H1 (cell line): ENCODE results near the gene MMS19. TPM values are rescaled to one million over a fixed set of nuclear protein-coding genes. Genes with fewer than 3 reads are reported as not detected.

ENCODE experiments used
- CTCF ChIA-PET: fragments of 300-600 bp; sonication (Branson Sonifier 250); formaldehyde crosslinking; loops from one replicate; lab custom pipeline; 2021; ENCODE audit not compliant: partially characterized antibody; lab: Charles Lee
- POLR2A ChIA-PET: fragments of 300-600 bp; sonication (Branson Sonifier 250); formaldehyde crosslinking; loops from one replicate; lab custom pipeline; 2021; ENCODE audit warnings: inconsistent platforms; ENCODE audit not compliant: partially characterized antibody; lab: Charles Lee
- DNase-seq, 2 experiments: peaks; one replicate each; pipeline versions ENCODE4 v3.0.0 to v3.0.0-alpha.2; 2010 to 2022; ENCODE audit warnings: low spot score in 2 of 2, low read depth in 1 of 2, mixed read lengths in 1 of 2
- FAIRE-seq: peaks from 2 replicates; lab custom pipeline; 2011; peaks lifted over from hg19 to GRCh38; lab: Jason Lieb, UNC
- H2AFZ ChIP-seq: 2 replicates; pipeline ENCODE4 v1.8.1; 2012; ENCODE audit warnings: low read length, inconsistent platforms
- H2AK5ac ChIP-seq: 2 replicates; pipeline ENCODE4 v1.6.1; 2013; ENCODE audit warnings: low read depth, low read length
- H2BK120ac ChIP-seq: replicated peaks from 2 replicates; pipeline ENCODE3; 2013; ENCODE audit warnings: low read depth, low read length, inconsistent platforms
- H2BK12ac ChIP-seq: 2 replicates; pipeline ENCODE4 v1.6.1; 2013; ENCODE audit warnings: low read depth, low read length
- H2BK15ac ChIP-seq: 2 replicates; pipeline ENCODE4 v1.6.1; 2013; ENCODE audit warnings: low read length
- H2BK20ac ChIP-seq: 2 replicates; pipeline ENCODE4 v1.6.1; 2013; ENCODE audit warnings: low read length
- H2BK5ac ChIP-seq: 2 replicates; pipeline ENCODE4 v1.6.1; 2013; ENCODE audit warnings: low read depth, low read length
- H3K14ac ChIP-seq: 2 replicates; pipeline ENCODE4 v1.6.1; 2013; ENCODE audit warnings: inconsistent platforms; ENCODE audit not compliant: insufficient read length
- H3K18ac ChIP-seq: 2 replicates; pipeline ENCODE4 v1.6.1; 2013; ENCODE audit warnings: low read length; ENCODE audit errors: extremely low read depth
- H3K23ac ChIP-seq: 2 replicates; pipeline ENCODE4 v1.6.1; 2013; ENCODE audit warnings: inconsistent platforms; ENCODE audit not compliant: insufficient read length
- H3K23me2 ChIP-seq: 2 replicates; pipeline ENCODE4 v1.6.1; 2013; ENCODE audit warnings: low read depth, low read length
- H3K27ac ChIP-seq: 2 replicates; pipeline ENCODE4 v1.6.1; 2011; ENCODE audit warnings: low read depth, low read length, inconsistent platforms
- H3K27me3 ChIP-seq, 4 experiments: replicated peaks in 1 of 4; 1 replicate in 1 of 4; 2 replicates in 3 of 4; pipeline versions ENCODE4 v1.6.1 to v1.8.1; 2011 to 2013; ENCODE audit warnings: low read length in 3 of 4, mild to moderate bottlenecking in 3 of 4, inconsistent platforms in 2 of 4, mixed read lengths in 2 of 4, moderate library complexity in 1 of 4; ENCODE audit not compliant: control insufficient read depth in 3 of 4, insufficient read depth in 3 of 4; ENCODE audit errors: extremely low read depth in 1 of 4
- H3K36me3 ChIP-seq, 4 experiments: 2 replicates each; pipeline versions ENCODE4 v1.6.1 to v1.8.1; 2011 to 2013; ENCODE audit warnings: mild to moderate bottlenecking in 4 of 4, low read length in 3 of 4, moderate library complexity in 2 of 4, control low read depth in 1 of 4, inconsistent platforms in 1 of 4; ENCODE audit not compliant: insufficient read depth in 4 of 4, control insufficient read depth in 2 of 4
- H3K4ac ChIP-seq: replicated peaks from 2 replicates; pipeline ENCODE3; 2013; ENCODE audit warnings: low read length, low read depth, mixed read lengths, inconsistent platforms; ENCODE audit not compliant: insufficient read length
- H3K4me1 ChIP-seq, 4 experiments: replicated peaks in 1 of 4; 1 replicate in 1 of 4; 2 replicates in 3 of 4; pipeline versions ENCODE4 v1.6.1 to v1.8.1; 2011 to 2013; ENCODE audit warnings: low read length in 3 of 4, inconsistent platforms in 2 of 4, mixed read lengths in 1 of 4; ENCODE audit not compliant: insufficient read depth in 4 of 4, control insufficient read depth in 3 of 4
- H3K4me2 ChIP-seq, 2 experiments: 2 replicates each; pipeline versions ENCODE4 v1.6.1 to v1.8.1; 2011 to 2013; ENCODE audit warnings: low read depth in 2 of 2, low read length in 2 of 2, control low read depth in 1 of 2, inconsistent platforms in 1 of 2, mild to moderate bottlenecking in 1 of 2; ENCODE audit not compliant: insufficient read depth in 1 of 2
- H3K4me3 ChIP-seq, 4 experiments: fragments of 200-600, 300-600 bp in 1 of 4; sonication (generic), shearing (Covaris generic), sonication (Bioruptor Twin) in 1 of 4; 2 replicates each; pipeline versions ENCODE4 v1.5.1 to v1.8.1; 2011 to 2016; ENCODE audit warnings: low read length in 4 of 4, low read depth in 3 of 4, control low read depth in 2 of 4, inconsistent platforms in 2 of 4, mild to moderate bottlenecking in 2 of 4, mixed read lengths in 1 of 4, moderate library complexity in 1 of 4; ENCODE audit not compliant: insufficient read depth in 2 of 4; ENCODE audit errors: extremely low read depth in 1 of 4
- H3K56ac ChIP-seq: replicated peaks from 2 replicates; pipeline ENCODE3; 2013; ENCODE audit warnings: low read depth, mild to moderate bottlenecking, mixed read lengths, low read length, inconsistent platforms; ENCODE audit not compliant: insufficient read length
- H3K79me1 ChIP-seq: 2 replicates; pipeline ENCODE4 v1.6.1; 2013; ENCODE audit warnings: low read depth, low read length, control low read depth
- H3K79me2 ChIP-seq, 2 experiments: 2 replicates each; pipeline versions ENCODE4 v1.6.1 to v1.8.1; 2012 to 2013; ENCODE audit warnings: low read length in 2 of 2, mild to moderate bottlenecking in 2 of 2, inconsistent platforms in 1 of 2; ENCODE audit not compliant: insufficient read depth in 2 of 2, control insufficient read depth in 1 of 2
- H3K9ac ChIP-seq, 4 experiments: replicated peaks in 1 of 4; 1 replicate in 1 of 4; 2 replicates in 3 of 4; pipeline versions ENCODE4 v1.6.1 to v1.8.1; 2011 to 2013; ENCODE audit warnings: low read depth in 3 of 4, low read length in 3 of 4, control low read depth in 2 of 4, mild to moderate bottlenecking in 2 of 4, moderate library complexity in 2 of 4, inconsistent platforms in 1 of 4; ENCODE audit errors: extremely low read depth in 1 of 4
- H3K9me3 ChIP-seq, 2 experiments: 2 replicates each; pipeline versions ENCODE4 v1.6.1 to v1.8.1; 2012 to 2013; ENCODE audit warnings: mild to moderate bottlenecking in 2 of 2, moderate library complexity in 2 of 2, control low read depth in 1 of 2, inconsistent platforms in 1 of 2, low read depth in 1 of 2, low read length in 1 of 2, mixed read lengths in 1 of 2; ENCODE audit not compliant: insufficient read depth in 2 of 2
- H4K20me1 ChIP-seq, 2 experiments: replicated peaks in 1 of 2; 2 replicates each; pipeline versions ENCODE3 to v1.8.1; 2011 to 2013; ENCODE audit warnings: inconsistent platforms in 2 of 2, low read length in 2 of 2, mild to moderate bottlenecking in 1 of 2; ENCODE audit not compliant: insufficient read depth in 2 of 2, control insufficient read depth in 1 of 2
- H4K5ac ChIP-seq: 2 replicates; pipeline ENCODE4 v1.6.1; 2013; ENCODE audit warnings: low read length, low read depth, mixed read lengths, inconsistent platforms; ENCODE audit not compliant: insufficient read length
- H4K8ac ChIP-seq: 2 replicates; pipeline ENCODE4 v1.8.0; 2013; ENCODE audit warnings: mild to moderate bottlenecking, moderate library complexity, low read length, inconsistent platforms; ENCODE audit not compliant: insufficient read depth; ENCODE audit errors: extremely low read depth
- H4K91ac ChIP-seq: replicated peaks from 2 replicates; pipeline ENCODE3; 2013; ENCODE audit warnings: low read length, mixed read lengths, inconsistent platforms; ENCODE audit not compliant: insufficient read length
- ASH2L ChIP-seq: fragments of 200-600, 300-600 bp; sonication (generic); IDR thresholded peaks from one replicate; pipeline ENCODE4 v1.7.1; 2017; ENCODE audit warnings: low read length
- CREB1 ChIP-seq: IDR thresholded peaks from 2 replicates; pipeline ENCODE4 v1.6.1; 2012; ENCODE audit warnings: inconsistent platforms
- GABPA ChIP-seq: IDR thresholded peaks from 2 replicates; pipeline ENCODE4 v1.6.1; 2011; ENCODE audit warnings: mild to moderate bottlenecking, low read length, moderate library complexity, borderline replicate concordance; ENCODE audit not compliant: insufficient read depth
- GTF2F1 ChIP-seq: IDR thresholded peaks from 2 replicates; pipeline ENCODE4 v1.6.1; 2012; ENCODE audit warnings: low read depth, low read length, improper control_type of control experiment, borderline replicate concordance
- POLR2AphosphoS5 ChIP-seq: IDR thresholded peaks from 2 replicates; pipeline ENCODE4 v1.6.1; 2011; ENCODE audit warnings: low read depth, low read length
- RAD21 ChIP-seq, 2 experiments: IDR thresholded peaks in 1 of 2; conservative IDR thresholded peaks in 1 of 2; 2 replicates each; pipeline ENCODE4 v1.6.1; 2011; ENCODE audit warnings: low read depth in 2 of 2, low read length in 2 of 2, improper control_type of control experiment in 1 of 2, inconsistent platforms in 1 of 2, mild to moderate bottlenecking in 1 of 2, moderate library complexity in 1 of 2
- SIX5 ChIP-seq: IDR thresholded peaks from 2 replicates; pipeline ENCODE4 v1.6.1; 2011; ENCODE audit warnings: mild to moderate bottlenecking, low read depth, low read length
- SP1 ChIP-seq: IDR thresholded peaks from 2 replicates; pipeline ENCODE4 v1.6.1; 2011; ENCODE audit warnings: low read depth, low read length
- SRF ChIP-seq: IDR thresholded peaks from 2 replicates; pipeline ENCODE4 v1.6.1; 2011; ENCODE audit warnings: mild to moderate bottlenecking, low read depth, low read length, moderate library complexity
- SUZ12 ChIP-seq: fragments of 200-600 bp; sonication (generic); IDR thresholded peaks from 2 replicates; pipeline ENCODE4 v1.6.1; 2012; ENCODE audit warnings: mild to moderate bottlenecking, inconsistent platforms, low read length, moderate library complexity, mixed read lengths
- WGBS, 2 experiments: shearing (Covaris generic) in 1 of 2; methylation state at CpG; one replicate each; pipeline versions ENCODE4 v1.1.6 to v1.1.7; 2013 to 2015; ENCODE audit warnings: low lambda C conversion rate in 2 of 2, mixed read lengths in 2 of 2, inconsistent platforms in 1 of 2, low coverage in 1 of 2, missing lambda C conversion rate in 1 of 2; ENCODE audit not compliant: insufficient replicate concordance in 2 of 2, insufficient coverage in 1 of 2, insufficient read length in 1 of 2; ENCODE audit errors: extremely low coverage in 1 of 2, missing lambda C conversion rate in 1 of 2; 5-methylcytosine and 5-hydroxymethylcytosine counted together
- polyA plus RNA-seq, 7 experiments: library from polyadenylated mRNA; depleted of rRNA in 3 of 7; stranded (reverse) in 5 of 7; unstranded in 2 of 7; fragments of >200 nt in 5 of 7; fragments of 200-250 nt in 2 of 7; gene quantifications; 1 replicate in 5 of 7; 2 replicates in 1 of 7; 4 replicates in 1 of 7; pipeline versions ENCODE4 v1.2.1 to v1.2.3, GENCODE V29; 2011 to 2013; ENCODE audit warnings: missing spikeins in 2 of 7, mixed read lengths in 2 of 7
- total RNA-seq: library from RNA; stranded (reverse); fragmentation: NEBNext Ultra II Directional; extraction: Animal tissue kit (Norgen Biotek cat#: 25700); gene quantifications from 2 replicates; pipeline ENCODE4 v1.2.1, GENCODE V29; 2021
- TF ChIP-seq, protein P1 (sequence below), 3 experiments: IDR thresholded peaks; 1 replicate in 2 of 3; 2 replicates in 1 of 3; pipeline versions ENCODE4 v1.5.1 to v1.6.1; 2011; ENCODE audit warnings: low read length in 3 of 3, mild to moderate bottlenecking in 3 of 3, inconsistent platforms in 2 of 3, low read depth in 1 of 3, moderate library complexity in 1 of 3; ENCODE audit not compliant: insufficient read depth in 1 of 3; ENCODE audit errors: control extremely low read depth in 1 of 3

The MMS19 gene
- total and polyA plus RNA-seq, 2 of the 8 experiments (the other 6 are each of a cell fraction or from before 2014, with no cell fraction given): 130 to 221 TPM

DNA sequence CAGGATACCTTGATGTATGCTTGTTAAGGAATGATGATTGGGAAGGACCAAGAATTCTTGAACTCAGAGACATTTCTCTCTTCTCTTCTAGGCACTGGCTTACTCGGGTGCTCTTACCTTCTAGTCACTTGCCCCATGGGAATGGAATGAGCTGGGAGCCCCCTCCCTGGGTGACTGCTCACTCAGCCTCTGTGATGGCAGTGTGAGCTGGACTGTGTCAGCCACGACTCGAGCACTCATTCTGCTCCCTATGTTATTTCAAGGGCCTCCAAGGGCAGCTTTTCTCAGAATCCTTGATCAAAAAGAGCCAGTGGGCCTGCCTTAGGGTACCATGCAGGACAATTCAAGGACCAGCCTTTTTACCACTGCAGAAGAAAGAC is 41.5 kb downstream of the MMS19 start:
- H2AK5ac ChIP-seq: no peak overlapping the region
- no peak overlapping the region for H2BK15ac ChIP-seq
- H3K27me3 ChIP-seq: no peaks in the 10 kb centered on the region
- H3K9ac ChIP-seq: no peak overlapping the region
- no peak overlapping the region for H4K5ac ChIP-seq
- no peak overlapping the region for H2BK5ac ChIP-seq
- H3K9me3 ChIP-seq: peaks cover 0 to 2% of the 10 kb centered on the region in 2 experiments; a peak in 1 of 4 replicates
- H4K20me1 ChIP-seq: peaks cover 0 to 19% of the 10 kb centered on the region in 2 experiments
- no peak for FAIRE-seq
- no peak overlapping the region for H3K56ac ChIP-seq
- H3K23ac ChIP-seq: no peak overlapping the region
- H4K8ac ChIP-seq: no peak overlapping the region
- DNase-seq: no peak
- H3K79me2 ChIP-seq: no peaks in the 10 kb centered on the region
- WGBS, 2 experiments: 83% methylated on average over 3 of the region's 3 CpGs; no CpG with 5 or more reads in 1 of the 2 experiments
- no peak overlapping the region for H3K18ac ChIP-seq
- no peak overlapping the region for H3K4me2 ChIP-seq
- no peak overlapping the region for H3K4me3 ChIP-seq
- no peak overlapping the region for H2BK120ac ChIP-seq
- no peak overlapping the region for H2BK20ac ChIP-seq
- no peak overlapping the region for H3K4ac ChIP-seq
- no peak overlapping the region for H2BK12ac ChIP-seq
- H3K14ac ChIP-seq: no peak overlapping the region
- H3K4me1 ChIP-seq: no peaks in the 10 kb centered on the region
- H2AFZ ChIP-seq: no peak overlapping the region
- H4K91ac ChIP-seq: no peak overlapping the region
- H3K36me3 ChIP-seq: peaks cover 30 to 90% (median 67%) of the 10 kb centered on the region in 4 experiments
- H3K23me2 ChIP-seq: no peaks in the 10 kb centered on the region
- ChIA-PET POLR2A (interaction anchor here (0.7 to 13.1 kb wide), 13 partner anchors 9 to 95 kb away, joined by 3 to 105 read pairs (median 3); no protein-coding TSS in a partner anchor), CTCF (interaction anchor here (0.9 to 7.2 kb wide), 6 partner anchors 9 to 155 kb away, joined by 3 to 40 read pairs (median 4); no protein-coding TSS in a partner anchor)
- H3K27ac ChIP-seq: no peak overlapping the region
- no peaks in the 10 kb centered on the region; the same call in 1 of the 2 replicates for H3K79me1 ChIP-seq
- TF ChIP-seq POLR2AphosphoS5 (no peak; the same call in 1 of the 2 replicates), RAD21 (IDR thresholded peaks at IDR 0.05 in 1 of 2, conservative IDR thresholded peaks at IDR 0.05 in 1 of 2; ENCODE audit: low read depth in 2 of 2, low read length in 2 of 2) (no peak), GABPA (no peak), SRF (no peak), SP1 (no peak), SUZ12 (no peak), GTF2F1 (no peak), CREB1 (no peak), ASH2L (no peak), SIX5 (no peak)
- TF ChIP-seq, protein P1, sequence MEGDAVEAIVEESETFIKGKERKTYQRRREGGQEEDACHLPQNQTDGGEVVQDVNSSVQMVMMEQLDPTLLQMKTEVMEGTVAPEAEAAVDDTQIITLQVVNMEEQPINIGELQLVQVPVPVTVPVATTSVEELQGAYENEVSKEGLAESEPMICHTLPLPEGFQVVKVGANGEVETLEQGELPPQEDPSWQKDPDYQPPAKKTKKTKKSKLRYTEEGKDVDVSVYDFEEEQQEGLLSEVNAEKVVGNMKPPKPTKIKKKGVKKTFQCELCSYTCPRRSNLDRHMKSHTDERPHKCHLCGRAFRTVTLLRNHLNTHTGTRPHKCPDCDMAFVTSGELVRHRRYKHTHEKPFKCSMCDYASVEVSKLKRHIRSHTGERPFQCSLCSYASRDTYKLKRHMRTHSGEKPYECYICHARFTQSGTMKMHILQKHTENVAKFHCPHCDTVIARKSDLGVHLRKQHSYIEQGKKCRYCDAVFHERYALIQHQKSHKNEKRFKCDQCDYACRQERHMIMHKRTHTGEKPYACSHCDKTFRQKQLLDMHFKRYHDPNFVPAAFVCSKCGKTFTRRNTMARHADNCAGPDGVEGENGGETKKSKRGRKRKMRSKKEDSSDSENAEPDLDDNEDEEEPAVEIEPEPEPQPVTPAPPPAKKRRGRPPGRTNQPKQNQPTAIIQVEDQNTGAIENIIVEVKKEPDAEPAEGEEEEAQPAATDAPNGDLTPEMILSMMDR (IDR thresholded peaks at IDR 0.05; ENCODE audit: control extremely low read depth in 1 of 3, insufficient read depth in 1 of 3, low read depth in 1 of 3, low read length in 3 of 3): no peak
